HG03135 (cell line): ENCODE results near the gene KLK12.

Source experiments
- ATAC-seq: cut with Tn5 transposase; IDR thresholded peaks from one replicate; pipeline ENCODE4 v1.9.1; 2021; ENCODE audit warnings: mild to moderate bottlenecking, moderate library complexity; ENCODE audit not compliant: unreplicated experiment

Gene KLK12

DNA sequence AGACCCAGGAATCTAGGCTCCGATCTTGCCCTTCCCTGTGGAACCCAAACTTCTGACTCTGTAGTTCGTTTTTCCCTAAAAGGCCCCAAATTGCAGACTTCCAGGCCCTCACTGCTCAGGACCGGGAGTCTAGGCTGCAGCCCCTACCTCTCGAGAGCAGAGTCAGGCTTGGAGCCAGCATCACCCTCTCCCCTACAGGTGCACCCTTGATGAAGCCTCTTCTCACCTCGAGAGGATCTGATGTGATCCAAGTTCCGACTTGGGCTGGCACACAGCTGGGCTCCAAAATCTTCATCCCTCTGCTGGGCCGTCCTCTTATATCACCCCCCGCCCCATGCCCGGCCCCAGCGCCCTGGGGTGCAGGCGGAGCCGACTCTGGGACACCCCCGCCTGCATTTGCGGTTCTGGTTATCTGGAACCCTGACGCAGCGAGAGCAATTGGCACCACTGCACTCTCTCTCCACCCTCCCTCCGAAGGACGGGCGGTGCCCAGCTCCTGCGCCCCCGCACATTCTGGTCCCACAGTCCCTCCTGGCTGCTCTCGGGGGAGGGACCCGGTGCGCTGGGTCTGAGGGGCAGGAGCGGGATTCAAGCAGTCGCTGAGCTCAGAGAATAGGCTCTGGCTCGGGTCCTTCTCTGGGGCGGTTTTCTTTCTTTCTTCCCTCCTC, 51.0 kb downstream of the KLK12 start, which contains the start of gene KLK7:
KLK7 (minus strand) TSS at position 293 of the 668 bp plus-strand sequence. CDS start 1,518 bp downstream, outside the sequence.
- no peak for ATAC-seq

DNA sequence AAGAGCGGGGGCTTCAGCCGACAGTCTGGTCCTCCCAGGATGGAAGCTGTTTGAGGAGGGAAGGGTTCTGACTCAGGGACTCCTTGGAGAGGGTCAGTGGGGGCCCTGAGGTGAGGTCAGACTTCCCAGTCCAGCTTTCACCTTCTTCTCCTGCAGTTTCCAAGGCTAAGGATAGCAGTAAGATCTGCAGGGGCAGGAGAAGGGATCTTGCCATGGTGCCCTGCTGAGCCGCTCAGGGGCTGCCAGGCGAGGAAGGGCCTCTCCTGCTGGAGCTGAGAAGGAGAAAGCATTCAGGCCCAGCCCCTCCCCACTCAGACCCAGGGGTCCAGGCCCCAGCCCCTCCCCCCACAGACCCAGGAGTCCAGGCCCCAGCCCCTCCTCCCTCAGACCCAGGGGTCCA, 52.6 kb downstream of the KLK12 start:
- ATAC-seq: no peak

DNA sequence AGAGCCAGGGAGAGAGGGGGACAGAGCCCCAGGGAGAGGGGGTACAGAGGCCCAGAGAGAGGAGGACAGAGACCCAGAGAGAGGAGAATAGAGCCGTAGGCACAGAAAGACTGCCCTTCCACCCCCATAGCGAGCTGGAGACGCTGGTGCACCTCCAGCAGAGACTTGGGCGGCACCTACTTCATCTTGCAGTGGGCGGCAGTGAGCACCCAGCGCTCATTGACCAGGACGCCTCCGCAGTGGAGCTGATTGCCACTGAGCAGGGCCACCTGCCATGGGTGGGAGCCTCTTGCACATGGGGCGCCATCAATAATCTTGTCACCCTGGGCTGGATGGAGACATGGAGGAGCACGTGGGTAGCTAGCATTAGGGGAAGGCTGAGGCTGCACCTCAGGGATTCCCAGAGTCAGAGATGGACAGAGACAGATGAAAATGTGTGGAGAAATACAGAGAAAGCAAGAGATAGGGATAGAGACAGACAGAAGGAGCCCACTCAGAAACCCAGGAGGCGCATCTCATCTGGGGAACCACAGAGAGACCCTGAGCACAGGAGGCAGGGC, 53.1 kb downstream of the KLK12 start:
- ATAC-seq: no peak

DNA sequence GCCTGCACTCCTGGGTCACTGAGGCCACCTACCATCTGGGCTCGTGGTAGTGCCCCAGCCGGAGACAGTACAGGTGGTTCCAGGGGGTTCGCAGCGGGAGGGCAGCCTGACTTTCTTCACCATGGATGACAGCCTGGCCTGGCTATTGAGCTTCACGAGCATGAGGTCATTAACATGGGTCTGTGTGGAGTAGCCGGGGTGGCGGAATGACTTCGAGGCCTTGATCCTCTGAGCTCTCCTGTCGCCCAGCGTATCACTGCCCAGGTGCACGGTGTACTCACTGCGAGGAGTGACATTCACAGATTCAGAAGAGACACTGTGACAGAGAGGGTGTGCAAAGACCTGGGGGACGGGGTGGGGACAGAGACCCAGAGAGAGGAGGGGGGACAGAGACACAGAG, 54.6 kb downstream of the KLK12 start:
- ATAC-seq: no peak

DNA sequence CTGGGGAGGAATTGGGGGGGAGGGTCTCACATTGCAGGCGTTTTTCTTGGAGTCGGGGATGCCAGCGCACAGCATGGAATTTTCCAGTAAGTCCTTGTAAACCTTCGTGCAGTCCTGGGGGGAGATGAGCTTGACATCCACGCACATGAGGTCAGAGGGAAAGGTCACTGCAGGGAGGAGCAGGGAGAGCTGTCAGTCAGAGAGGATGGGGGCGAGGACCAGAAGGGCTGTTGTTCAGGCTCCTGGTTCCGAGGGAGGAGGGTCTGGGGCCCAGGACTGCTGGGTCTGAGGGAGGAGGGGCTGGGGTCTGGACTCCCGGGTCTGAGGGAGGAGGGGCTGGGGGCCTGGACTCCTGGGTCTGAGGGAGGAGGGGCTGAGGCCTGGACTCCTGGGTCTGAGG, 55.0 kb downstream of the KLK12 start:
- ATAC-seq: no peak
